Glutamatergic neuron (in vitro differentiated cells): ENCODE measurements around the gene CRIP1. TPM values are rescaled to one million over a fixed set of nuclear protein-coding genes. Genes with fewer than 3 reads are reported as not detected.

Experiments
- DNase-seq: peaks from one replicate; pipeline ENCODE4 v3.0.0; 2022
- H3K27ac Mint-ChIP-seq: one replicate; pipeline ENCODE4 v1.8.0; 2020; ENCODE audit warnings: mild to moderate bottlenecking, mixed read lengths, inconsistent platforms; ENCODE audit not compliant: unreplicated experiment
- H3K27me3 Mint-ChIP-seq: one replicate; pipeline ENCODE4 v1.8.0; 2020; ENCODE audit warnings: mild to moderate bottlenecking, moderate library complexity, mixed read lengths, inconsistent platforms; ENCODE audit not compliant: unreplicated experiment
- H3K36me3 Mint-ChIP-seq: one replicate; pipeline ENCODE4 v1.8.0; 2020; ENCODE audit warnings: mild to moderate bottlenecking, mixed read lengths, inconsistent platforms; ENCODE audit not compliant: unreplicated experiment
- H3K4me1 Mint-ChIP-seq: one replicate; pipeline ENCODE4 v1.8.0; 2020; ENCODE audit warnings: mild to moderate bottlenecking, low read depth, mixed read lengths, inconsistent platforms; ENCODE audit not compliant: unreplicated experiment
- H3K4me3 Mint-ChIP-seq: one replicate; pipeline ENCODE4 v1.8.0; 2020; ENCODE audit warnings: mild to moderate bottlenecking, mixed read lengths, inconsistent platforms; ENCODE audit not compliant: unreplicated experiment
- H3K9me3 Mint-ChIP-seq: one replicate; pipeline ENCODE4 v1.8.0; 2020; ENCODE audit warnings: mild to moderate bottlenecking, moderate library complexity, mixed read lengths, inconsistent platforms; ENCODE audit not compliant: unreplicated experiment
- total RNA-seq: library from RNA; stranded (reverse); fragmentation: NEBNext Ultra II Directional; extraction: Animal tissue kit (Norgen Biotek cat#: 25700); gene quantifications from one replicate; pipeline ENCODE4 v1.2.1, GENCODE V29; 2021; ENCODE audit not compliant: unreplicated experiment
- TF ChIP-seq, protein P1 (sequence below): fragments of 200-600 bp; sonication (generic); IDR thresholded peaks from one replicate; pipeline ENCODE4 v1.5.0; 2021; ENCODE audit not compliant: partially characterized antibody, unreplicated experiment

CRIP1 gene
- total RNA-seq, 1 donor from 2014 or later: 49.3 TPM

DNA sequence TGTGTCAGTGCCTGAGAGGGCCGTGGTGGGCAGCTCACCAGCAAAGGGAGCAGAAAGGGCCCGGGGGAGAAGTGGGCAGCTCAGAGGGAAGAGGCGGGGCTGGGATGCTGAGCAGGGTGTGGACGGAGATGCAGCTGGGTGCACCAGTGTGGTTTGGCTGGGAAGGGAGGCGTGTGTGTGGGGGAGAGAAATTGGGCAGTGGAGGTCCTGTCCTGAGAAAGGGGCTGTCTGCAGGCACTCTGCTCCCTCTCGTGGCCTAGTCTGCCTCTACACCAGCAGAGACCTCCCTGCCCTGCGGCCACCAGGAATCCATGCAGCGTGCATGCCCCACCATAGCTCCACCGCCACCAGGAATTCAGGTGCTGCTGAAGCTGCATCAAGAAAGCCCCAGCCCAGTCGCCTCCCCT lies 46.1 kb downstream of the CRIP1 start:
- peaks cover 9% of the 10 kb centered on the region for H3K9me3 Mint-ChIP-seq
- DNase-seq: peak; percentile 28
- no peaks in the 10 kb centered on the region for H3K36me3 Mint-ChIP-seq
- H3K27ac Mint-ChIP-seq: no peak overlapping the region
- TF ChIP-seq, protein P1, sequence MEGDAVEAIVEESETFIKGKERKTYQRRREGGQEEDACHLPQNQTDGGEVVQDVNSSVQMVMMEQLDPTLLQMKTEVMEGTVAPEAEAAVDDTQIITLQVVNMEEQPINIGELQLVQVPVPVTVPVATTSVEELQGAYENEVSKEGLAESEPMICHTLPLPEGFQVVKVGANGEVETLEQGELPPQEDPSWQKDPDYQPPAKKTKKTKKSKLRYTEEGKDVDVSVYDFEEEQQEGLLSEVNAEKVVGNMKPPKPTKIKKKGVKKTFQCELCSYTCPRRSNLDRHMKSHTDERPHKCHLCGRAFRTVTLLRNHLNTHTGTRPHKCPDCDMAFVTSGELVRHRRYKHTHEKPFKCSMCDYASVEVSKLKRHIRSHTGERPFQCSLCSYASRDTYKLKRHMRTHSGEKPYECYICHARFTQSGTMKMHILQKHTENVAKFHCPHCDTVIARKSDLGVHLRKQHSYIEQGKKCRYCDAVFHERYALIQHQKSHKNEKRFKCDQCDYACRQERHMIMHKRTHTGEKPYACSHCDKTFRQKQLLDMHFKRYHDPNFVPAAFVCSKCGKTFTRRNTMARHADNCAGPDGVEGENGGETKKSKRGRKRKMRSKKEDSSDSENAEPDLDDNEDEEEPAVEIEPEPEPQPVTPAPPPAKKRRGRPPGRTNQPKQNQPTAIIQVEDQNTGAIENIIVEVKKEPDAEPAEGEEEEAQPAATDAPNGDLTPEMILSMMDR: no peak
- H3K27me3 Mint-ChIP-seq: peaks cover 14% of the 10 kb centered on the region
- no peak overlapping the region for H3K4me3 Mint-ChIP-seq
- no peaks in the 10 kb centered on the region for H3K4me1 Mint-ChIP-seq

DNA sequence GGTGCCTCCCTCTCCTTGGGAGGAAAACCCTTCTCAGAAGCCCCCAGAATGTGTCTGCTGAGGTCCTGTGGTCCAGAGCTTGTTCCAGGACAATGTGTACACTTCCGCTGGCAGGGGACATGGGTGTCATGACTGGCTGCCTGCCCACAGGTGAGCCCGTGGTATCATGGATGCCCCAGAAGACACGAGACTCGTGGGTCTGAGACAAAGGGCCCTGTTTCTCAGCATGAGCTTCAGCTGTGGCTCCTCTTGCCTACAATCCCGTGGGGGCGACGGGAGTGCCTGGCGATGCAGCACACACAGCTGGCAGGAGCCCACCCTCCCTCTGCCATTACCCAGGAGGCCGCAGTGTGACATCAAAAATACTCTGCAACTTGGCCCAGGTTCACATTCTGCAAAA lies 46.7 kb downstream of the CRIP1 start:
- H3K9me3 Mint-ChIP-seq: peaks cover 11% of the 10 kb centered on the region
- H3K27me3 Mint-ChIP-seq: peaks cover 14% of the 10 kb centered on the region
- H3K36me3 Mint-ChIP-seq: no peaks in the 10 kb centered on the region
- no peak overlapping the region for H3K4me3 Mint-ChIP-seq
- TF ChIP-seq, protein P1: no peak
- H3K27ac Mint-ChIP-seq: no peak overlapping the region
- no peaks in the 10 kb centered on the region for H3K4me1 Mint-ChIP-seq
- no peak for DNase-seq

DNA sequence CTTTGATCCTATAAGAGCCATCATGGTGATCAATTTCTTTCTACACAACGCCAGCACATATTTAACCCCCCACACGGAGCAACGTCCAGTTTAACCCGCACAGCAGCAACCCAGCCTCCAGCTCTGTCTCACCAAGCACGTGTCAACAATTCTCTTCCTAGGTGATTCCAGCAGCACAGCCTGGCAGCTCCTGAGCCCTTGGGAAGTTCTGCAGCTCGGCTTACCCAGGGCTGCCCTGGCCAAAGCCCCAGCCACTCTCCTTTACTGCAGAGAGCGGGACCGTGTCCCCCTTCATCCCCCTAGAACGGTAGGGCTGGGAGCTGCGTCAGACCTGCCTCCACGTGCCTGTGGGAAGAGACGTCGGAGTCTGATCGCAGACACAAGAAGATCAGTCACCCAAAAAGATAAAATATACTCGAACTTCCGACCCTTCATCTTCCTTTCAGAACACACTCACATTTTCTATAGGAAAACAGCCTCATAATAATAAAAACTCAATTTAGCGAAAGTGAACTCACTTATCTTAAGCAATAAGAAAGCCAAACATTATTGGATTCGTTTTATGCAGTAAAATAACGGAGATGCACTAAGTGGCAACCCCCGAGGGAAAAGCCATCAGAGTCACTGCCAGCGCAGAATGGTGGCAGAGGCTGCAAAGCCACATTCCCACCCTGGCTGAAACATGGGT lies 47.3 kb downstream of the CRIP1 start:
- Mint-ChIP-seq H3K27me3 (peaks cover 17% of the 10 kb centered on the region), H3K4me1 (no peaks in the 10 kb centered on the region), H3K9me3 (peaks cover 11% of the 10 kb centered on the region), H3K27ac (no peak overlapping the region), H3K36me3 (no peaks in the 10 kb centered on the region), H3K4me3 (no peak overlapping the region)
- DNase-seq: no peak
- TF ChIP-seq, protein P1: no peak

DNA sequence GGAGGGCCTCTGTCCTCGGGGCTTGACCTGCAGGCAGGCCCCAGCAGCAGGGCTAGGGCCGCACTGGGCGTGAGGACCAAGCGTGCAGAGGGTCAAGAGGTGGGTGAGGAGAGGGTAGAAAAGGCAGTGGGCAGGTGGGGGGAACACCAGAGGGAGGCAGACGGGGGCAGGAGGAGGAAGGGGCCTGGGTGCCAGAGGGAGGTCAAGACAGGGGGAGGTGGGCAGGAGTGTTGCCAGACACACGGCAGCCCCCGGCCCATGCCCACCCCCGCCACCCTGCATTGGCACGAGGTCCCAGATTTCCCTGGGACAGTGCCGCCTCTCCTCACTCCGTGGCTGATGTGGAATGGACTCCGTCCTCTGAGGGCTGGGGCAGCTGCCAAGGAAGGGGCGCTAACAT lies 47.9 kb downstream of the CRIP1 start:
- no peak overlapping the region for H3K27ac Mint-ChIP-seq
- no peaks in the 10 kb centered on the region for H3K4me1 Mint-ChIP-seq
- TF ChIP-seq, protein P1: no peak
- H3K4me3 Mint-ChIP-seq: no peak overlapping the region
- H3K36me3 Mint-ChIP-seq: no peaks in the 10 kb centered on the region
- DNase-seq: no peak
- H3K9me3 Mint-ChIP-seq: peaks cover 11% of the 10 kb centered on the region
- H3K27me3 Mint-ChIP-seq: peaks cover 18% of the 10 kb centered on the region

DNA sequence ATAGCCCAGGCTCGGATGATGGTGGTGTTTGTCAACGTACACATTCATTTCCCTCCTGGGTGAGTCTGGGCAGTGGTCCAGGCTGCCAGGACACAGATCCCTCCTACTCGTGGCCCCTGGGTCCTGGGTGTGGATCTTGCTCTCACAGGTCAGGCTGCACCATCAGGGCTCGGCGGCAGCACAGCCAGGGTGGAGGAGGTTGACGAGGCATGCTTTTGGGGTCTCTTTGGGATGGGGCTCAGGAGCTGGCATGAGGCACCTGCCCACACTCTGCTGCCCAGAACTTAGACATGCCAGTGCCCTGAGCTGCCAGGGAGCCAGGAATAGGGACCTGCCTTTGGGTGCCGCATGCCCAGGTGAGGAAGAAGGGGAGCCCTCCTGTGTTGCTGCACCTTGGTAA lies 49.4 kb downstream of the CRIP1 start:
- Mint-ChIP-seq H3K4me1 (no peaks in the 10 kb centered on the region), H3K36me3 (no peaks in the 10 kb centered on the region), H3K9me3 (peaks cover 13% of the 10 kb centered on the region), H3K4me3 (no peak overlapping the region), H3K27ac (no peak overlapping the region), H3K27me3 (peaks cover 15% of the 10 kb centered on the region)
- TF ChIP-seq, protein P1: no peak
- no peak for DNase-seq
